A673 (cell line): ENCODE data around the gene EPB41L4B. TPM values are rescaled to one million over a fixed set of nuclear protein-coding genes. Genes with fewer than 3 reads are reported as not detected.

Experiments used
- BruUV-seq: library from RNA; stranded (reverse); fragments of 400-500 nt; replicated peaks from 2 replicates; lab custom pipeline; 2021; lab: Mats Ljungman, UMichigan
- CTCF ChIA-PET: fragments of 300-600 bp; sonication (Branson Sonifier 250); formaldehyde crosslinking; loops from one replicate; lab custom pipeline; 2022; ENCODE audit warnings: antibody characterized with exemption; lab: Charles Lee
- POLR2A ChIA-PET: fragments of 300-600 bp; sonication (Branson Sonifier 250); formaldehyde crosslinking; loops from one replicate; lab custom pipeline; 2022; ENCODE audit warnings: antibody characterized with exemption; ENCODE audit not compliant: low non-redundant PET; lab: Charles Lee
- DNase-seq: peaks from one replicate; pipeline ENCODE4 v3.0.0-alpha.2; 2015; ENCODE audit warnings: low spot score
- H3K27ac ChIP-seq: fragments of 200-600 bp; sonication (generic); 2 replicates; pipeline ENCODE4 v1.5.1; 2016; ENCODE audit warnings: mixed run types, low read depth, mild to moderate bottlenecking, mixed read lengths, antibody characterized with exemption, low read length; ENCODE audit not compliant: poor library complexity, severe bottlenecking
- H3K27me3 ChIP-seq: fragments of 200-600 bp; sonication (generic); replicated peaks from 2 replicates; pipeline ENCODE4 v1.6.1; 2017; ENCODE audit warnings: mixed run types, low read depth, mild to moderate bottlenecking, mixed read lengths, antibody characterized with exemption, low read length; ENCODE audit not compliant: insufficient read depth, poor library complexity
- H3K36me3 ChIP-seq: fragments of 200-600 bp; sonication (generic); 2 replicates; pipeline ENCODE4 v1.6.1; 2016; ENCODE audit warnings: mixed run types, mild to moderate bottlenecking, mixed read lengths, antibody characterized with exemption, low read length; ENCODE audit not compliant: insufficient read depth, poor library complexity, severe bottlenecking
- H3K4me1 ChIP-seq: fragments of 200-600 bp; sonication (generic); 2 replicates; pipeline ENCODE4 v1.6.1; 2017; ENCODE audit warnings: mixed run types, mild to moderate bottlenecking, mixed read lengths, antibody characterized with exemption, low read length; ENCODE audit not compliant: insufficient read depth, poor library complexity, severe bottlenecking
- H3K4me3 ChIP-seq: fragments of 200-600 bp; sonication (generic); 2 replicates; pipeline ENCODE4 v1.5.1; 2016; ENCODE audit warnings: low read depth, mixed run types, mild to moderate bottlenecking, mixed read lengths, low read length; ENCODE audit not compliant: poor library complexity, severe bottlenecking
- H3K9me3 ChIP-seq: fragments of 200-600 bp; sonication (generic); 2 replicates; pipeline ENCODE4 v1.6.1; 2016; ENCODE audit warnings: mixed run types, low read depth, mild to moderate bottlenecking, mixed read lengths, antibody characterized with exemption, low read length; ENCODE audit not compliant: poor library complexity, severe bottlenecking
- CTCF ChIP-seq: fragments of 300-800, 200-600 bp; sonication (generic); conservative IDR thresholded peaks from 2 replicates; pipeline ENCODE4 v1.5.1; 2017; ENCODE audit warnings: low read depth, mild to moderate bottlenecking, antibody characterized with exemption, low read length, moderate library complexity, mixed read lengths
- EZH2 ChIP-seq: fragments of 200-600 bp; sonication (generic); IDR thresholded peaks from 2 replicates; pipeline ENCODE4 v1.6.1; 2017; ENCODE audit warnings: borderline replicate concordance, low read depth, mild to moderate bottlenecking, mixed read lengths, antibody characterized with exemption, low read length; ENCODE audit not compliant: poor library complexity, severe bottlenecking
- intact Hi-C: fragments of 100-400 bp; cut with micrococcal nuclease; formaldehyde crosslinking; loops from one replicate; pipeline ENCODE4 v1.10.0; 2022; ENCODE audit not compliant: unreplicated experiment
- total RNA-seq: library from RNA; stranded (reverse); gene quantifications from 2 replicates; pipeline ENCODE4 v1.2.3, GENCODE V29; 2021

Gene EPB41L4B
- total RNA-seq, 1 experiment from 2014 or later: not detected

- DNase-seq: no peak
- ChIA-PET POLR2A (no interaction called here), CTCF (no interaction called here)
- Histone ChIP-seq H3K4me1 (no peaks in the 10 kb centered on the region), H3K9me3 (no peaks in the 10 kb centered on the region), H3K27ac (no peak overlapping the region), H3K36me3 (no peaks in the 10 kb centered on the region), H3K27me3 (peaks cover 81% of the 10 kb centered on the region), H3K4me3 (no peak overlapping the region)
- intact Hi-C loops: loop anchor here (5.0 kb wide), 1 partner anchor 77 kb away; no protein-coding TSS in a partner anchor
- peak; percentile 62 for TF ChIP-seq EZH2
- no peak for TF ChIP-seq CTCF
- BruUV-seq: no TSS peak
Measured at GRCh38 chr9:109319626-109320241, 1.1 kb downstream of the EPB41L4B start.

GRCh38 chr9:109319017-109319625, 1.7 kb downstream of the EPB41L4B start:
- no peak for DNase-seq
- ChIA-PET POLR2A (no interaction called here), CTCF (interaction anchor here (0.6 kb wide), 1 partner anchor 1941 kb away, joined by 6 read pairs; no protein-coding TSS in a partner anchor)
- no TSS peak for BruUV-seq
- Histone ChIP-seq H3K9me3 (no peaks in the 10 kb centered on the region), H3K27ac (no peak overlapping the region), H3K4me3 (no peak overlapping the region), H3K27me3 (peaks cover 78% of the 10 kb centered on the region), H3K36me3 (no peaks in the 10 kb centered on the region), H3K4me1 (no peaks in the 10 kb centered on the region)
- intact Hi-C loops: no loop called here
- peak; percentile 84 for TF ChIP-seq EZH2
- no peak for TF ChIP-seq CTCF

- TF ChIP-seq EZH2 (no peak), CTCF (no peak)
- POLR2A ChIA-PET: no interaction called here
- no peak for DNase-seq
- Histone ChIP-seq H3K4me1 (no peaks in the 10 kb centered on the region), H3K9me3 (no peaks in the 10 kb centered on the region), H3K27ac (no peak overlapping the region), H3K27me3 (peaks cover 77% of the 10 kb centered on the region), H3K36me3 (no peaks in the 10 kb centered on the region), H3K4me3 (no peak overlapping the region)
- CTCF ChIA-PET: interaction anchor here (0.6 kb wide), 1 partner anchor 1940 kb away, joined by 6 read pairs; no protein-coding TSS in a partner anchor
- BruUV-seq: no TSS peak
- intact Hi-C loops: no loop called here
Measured at GRCh38 chr9:109317979-109318741, 2.7 kb downstream of the EPB41L4B start.
